Activated CD4-positive, alpha-beta memory T cell treated with anti-CD3 and anti-CD28 coated beads, Interleukin-2, amount 10 ng/mL, durations not matched to agents 7 days and 5 days (primary cell): ENCODE data around the gene MGST2. TPM values are rescaled to one million over a fixed set of nuclear protein-coding genes. Genes with fewer than 3 reads are reported as not detected.

Experiments
- CTCF ChIA-PET: fragments of 350-600 bp; sonication (Branson Sonifier 250); formaldehyde crosslinking; loops from one replicate; lab custom pipeline; 2021; ENCODE audit warnings: antibody characterized with exemption, inconsistent platforms; lab: Charles Lee
- POLR2A ChIA-PET: fragments of 350-600 bp; sonication (Branson Sonifier 250); formaldehyde crosslinking; loops from one replicate; lab custom pipeline; 2021; ENCODE audit warnings: antibody characterized with exemption; lab: Charles Lee
- DNase-seq: peaks from one replicate; pipeline ENCODE4 v3.0.0-alpha.2; 2020
- H3K27ac Mint-ChIP-seq: one replicate; pipeline ENCODE4 v1.8.0; 2021; ENCODE audit warnings: mild to moderate bottlenecking, mixed read lengths
- H3K27me3 Mint-ChIP-seq: one replicate; pipeline ENCODE4 v1.8.0; 2021; ENCODE audit warnings: mixed read lengths
- H3K36me3 Mint-ChIP-seq: one replicate; pipeline ENCODE4 v1.8.0; 2021; ENCODE audit warnings: low read depth, mixed read lengths
- H3K4me1 Mint-ChIP-seq: one replicate; pipeline ENCODE4 v1.8.0; 2021; ENCODE audit warnings: mixed read lengths
- H3K4me3 Mint-ChIP-seq: one replicate; pipeline ENCODE4 v1.8.0; 2021; ENCODE audit warnings: mild to moderate bottlenecking, mixed read lengths
- H3K9me3 Mint-ChIP-seq: one replicate; pipeline ENCODE4 v1.8.0; 2021; ENCODE audit warnings: mixed read lengths
- total RNA-seq, 2 experiments: library from RNA; stranded (reverse); gene quantifications; one replicate each; pipeline ENCODE4 v1.2.3, GENCODE V29; 2021

MGST2 gene
- 10 to 100 TPM; 24.5 to 27.9 TPM for total RNA-seq

GRCh38 chr4:139665690-139666529 is at the start of gene MGST2:
TSS of gene MGST2 (plus strand) at chr4:139665819. CDS start at chr4:139666020, 201 bp downstream.
- peaks cover 32% of the 10 kb centered on the region for H3K4me1 Mint-ChIP-seq
- CTCF ChIA-PET, result interaction anchor here (0.6 to 4.0 kb wide), 7 partner anchors 9 to 494 kb away, joined by 3 to 54 read pairs (median 4); no protein-coding TSS in a partner anchor
- H3K36me3 Mint-ChIP-seq, result peaks cover 8% of the 10 kb centered on the region
- POLR2A ChIA-PET, result interaction anchor here (0.7 to 2.0 kb wide), 7 partner anchors 8 to 347 kb away, joined by 3 to 34 read pairs (median 3); partner anchors contain the start of gene SETD7
- DNase-seq, result peak; percentile 38
- peak within 1 kb of the TSS; percentile 90 for H3K4me3 Mint-ChIP-seq
- peak within 1 kb of the TSS; percentile 84 for H3K27ac Mint-ChIP-seq
- no peaks in the 10 kb centered on the region for H3K9me3 Mint-ChIP-seq
- H3K27me3 Mint-ChIP-seq, result no peaks in the 10 kb centered on the region

- no peaks in the 10 kb centered on the region for H3K9me3 Mint-ChIP-seq
- peaks cover 5% of the 10 kb centered on the region for H3K27me3 Mint-ChIP-seq
- CTCF ChIA-PET, result interaction anchor here (0.6 to 3.4 kb wide), 2 partner anchors 13 to 587 kb away, joined by 3 to 24 read pairs; no protein-coding TSS in a partner anchor
- no peak overlapping the region for H3K27ac Mint-ChIP-seq
- no peaks in the 10 kb centered on the region for H3K36me3 Mint-ChIP-seq
- H3K4me1 Mint-ChIP-seq, result no peaks in the 10 kb centered on the region
- no peak for DNase-seq
- no peak overlapping the region for H3K4me3 Mint-ChIP-seq
- POLR2A ChIA-PET, result no interaction called here
Observed at GRCh38 chr4:139617702-139618490, 47.7 kb upstream of the MGST2 start.

GRCh38 chr4:139619644-139620043 is 46.0 kb upstream of the MGST2 start:
- DNase-seq, result no peak
- ChIA-PET POLR2A (interaction anchor here (1.4 kb wide), 1 partner anchor 32 kb away, joined by 3 read pairs; no protein-coding TSS in a partner anchor), CTCF (interaction anchor here (0.7 to 2.0 kb wide), 9 partner anchors 11 to 1020 kb away, joined by 3 to 12 read pairs (median 5); no protein-coding TSS in a partner anchor)
- Mint-ChIP-seq H3K9me3 (no peaks in the 10 kb centered on the region), H3K36me3 (no peaks in the 10 kb centered on the region), H3K27ac (no peak overlapping the region), H3K27me3 (peaks cover 6% of the 10 kb centered on the region), H3K4me3 (no peak overlapping the region), H3K4me1 (no peaks in the 10 kb centered on the region)

- Mint-ChIP-seq H3K36me3 (no peaks in the 10 kb centered on the region), H3K9me3 (no peaks in the 10 kb centered on the region), H3K27ac (no peak overlapping the region), H3K4me1 (no peaks in the 10 kb centered on the region), H3K27me3 (peaks cover 12% of the 10 kb centered on the region), H3K4me3 (no peak overlapping the region)
- CTCF ChIA-PET, result interaction anchor here (1.0 to 1.2 kb wide), 2 partner anchors 34 to 526 kb away, joined by 4 read pairs; no protein-coding TSS in a partner anchor
- POLR2A ChIA-PET, result no interaction called here
- no peak for DNase-seq
Observed at GRCh38 chr4:139622901-139623381, 42.7 kb upstream of the MGST2 start.

GRCh38 chr4:139624441-139625092 is 41.1 kb upstream of the MGST2 start:
- Mint-ChIP-seq H3K36me3 (no peaks in the 10 kb centered on the region), H3K27me3 (peaks cover 12% of the 10 kb centered on the region), H3K27ac (no peak overlapping the region), H3K4me3 (no peak overlapping the region), H3K4me1 (no peaks in the 10 kb centered on the region), H3K9me3 (no peaks in the 10 kb centered on the region)
- ChIA-PET CTCF (interaction anchor here (0.6 kb wide), 1 partner anchor 10 kb away, joined by 3 read pairs; no protein-coding TSS in a partner anchor), POLR2A (no interaction called here)
- no peak for DNase-seq

- no peak for DNase-seq
- POLR2A ChIA-PET, result no interaction called here
- H3K4me1 Mint-ChIP-seq, result no peaks in the 10 kb centered on the region
- no peaks in the 10 kb centered on the region for H3K9me3 Mint-ChIP-seq
- CTCF ChIA-PET, result no interaction called here
- H3K27me3 Mint-ChIP-seq, result peaks cover 13% of the 10 kb centered on the region
- H3K27ac Mint-ChIP-seq, result no peak overlapping the region
- H3K4me3 Mint-ChIP-seq, result no peak overlapping the region
- H3K36me3 Mint-ChIP-seq, result no peaks in the 10 kb centered on the region
Observed at GRCh38 chr4:139625093-139625455, 40.5 kb upstream of the MGST2 start.

GRCh38 chr4:139625482-139625881 is 40.1 kb upstream of the MGST2 start:
- ChIA-PET POLR2A (no interaction called here), CTCF (interaction anchor here (1.2 kb wide), 1 partner anchor 27 kb away, joined by 3 read pairs; no protein-coding TSS in a partner anchor)
- no peak for DNase-seq
- Mint-ChIP-seq H3K4me3 (no peak overlapping the region), H3K27me3 (peaks cover 17% of the 10 kb centered on the region), H3K9me3 (no peaks in the 10 kb centered on the region), H3K4me1 (no peaks in the 10 kb centered on the region), H3K36me3 (no peaks in the 10 kb centered on the region), H3K27ac (no peak overlapping the region)

- Mint-ChIP-seq H3K4me1 (no peaks in the 10 kb centered on the region), H3K4me3 (no peak overlapping the region), H3K27me3 (peaks cover 24% of the 10 kb centered on the region), H3K36me3 (no peaks in the 10 kb centered on the region), H3K9me3 (no peaks in the 10 kb centered on the region), H3K27ac (no peak overlapping the region)
- no peak for DNase-seq
- ChIA-PET CTCF (no interaction called here), POLR2A (no interaction called here)
Observed at GRCh38 chr4:139628184-139629012, 37.2 kb upstream of the MGST2 start.

- ChIA-PET POLR2A (no interaction called here), CTCF (no interaction called here)
- DNase-seq, result no peak
- no peak overlapping the region for H3K4me3 Mint-ChIP-seq
- H3K27ac Mint-ChIP-seq, result no peak overlapping the region
- peaks cover 33% of the 10 kb centered on the region for H3K27me3 Mint-ChIP-seq
- no peaks in the 10 kb centered on the region for H3K4me1 Mint-ChIP-seq
- no peaks in the 10 kb centered on the region for H3K9me3 Mint-ChIP-seq
- H3K36me3 Mint-ChIP-seq, result no peaks in the 10 kb centered on the region
Observed at GRCh38 chr4:139629436-139630125, 36.0 kb upstream of the MGST2 start.

- CTCF ChIA-PET, result no interaction called here
Observed at GRCh38 chr4:139630126-139630495, 35.5 kb upstream of the MGST2 start.

GRCh38 chr4:139630991-139631390 is 34.6 kb upstream of the MGST2 start:
- ChIA-PET POLR2A (no interaction called here), CTCF (no interaction called here)
- Mint-ChIP-seq H3K4me3 (no peak overlapping the region), H3K36me3 (no peaks in the 10 kb centered on the region), H3K27ac (no peak overlapping the region), H3K9me3 (no peaks in the 10 kb centered on the region), H3K4me1 (no peaks in the 10 kb centered on the region), H3K27me3 (peaks cover 37% of the 10 kb centered on the region)
- no peak for DNase-seq

More at GRCh38 chr4:139630126-139630495, 35.5 kb upstream of the MGST2 start:
- Mint-ChIP-seq H3K27ac (no peak overlapping the region), H3K36me3 (no peaks in the 10 kb centered on the region), H3K4me1 (no peaks in the 10 kb centered on the region), H3K27me3 (peaks cover 31% of the 10 kb centered on the region), H3K9me3 (no peaks in the 10 kb centered on the region), H3K4me3 (no peak overlapping the region)
- POLR2A ChIA-PET, result no interaction called here
- DNase-seq, result no peak
